Activated T-helper 2 cell treated with anti-CD3 and anti-CD28 coated beads, Interferon-gamma antibody, Interleukin-2, Interleukin-4, amounts not matched to agents 10 μg/mL and 5 μg/mL and 100 μg/mL, durations not matched to agents 14 hours and 24 hours and 36 hours (primary cell): ENCODE measurements around the gene KCNK4. TPM values are rescaled to one million over a fixed set of nuclear protein-coding genes. Genes with fewer than 3 reads are reported as not detected.
A peak's percentile ranks its signal among the peaks of the same experiment; 100 is the strongest.

Source experiments
- DNase-seq: peaks from one replicate; pipeline ENCODE4 v3.0.0; 2021; ENCODE audit warnings: low spot score
- H3K27ac Mint-ChIP-seq: one replicate; pipeline ENCODE4 v1.8.0; 2021; ENCODE audit warnings: mixed read lengths
- H3K27me3 Mint-ChIP-seq: one replicate; pipeline ENCODE4 v1.8.0; 2021; ENCODE audit warnings: low read depth, mixed read lengths
- H3K36me3 Mint-ChIP-seq: one replicate; pipeline ENCODE4 v1.8.0; 2021; ENCODE audit warnings: low read depth, mixed read lengths
- H3K4me1 Mint-ChIP-seq: one replicate; pipeline ENCODE4 v1.8.0; 2021; ENCODE audit warnings: low read depth, mixed read lengths
- H3K4me3 Mint-ChIP-seq: one replicate; pipeline ENCODE4 v1.8.0; 2021; ENCODE audit warnings: low read depth, mild to moderate bottlenecking, moderate library complexity, mixed read lengths
- H3K9me3 Mint-ChIP-seq: one replicate; pipeline ENCODE4 v1.8.0; 2021; ENCODE audit warnings: mixed read lengths
- intact Hi-C: fragments of 100-400 bp; cut with micrococcal nuclease; formaldehyde crosslinking; loops from one replicate; pipeline ENCODE4 v1.15.1; 2023
- total RNA-seq: library from RNA; stranded (reverse); gene quantifications from 2 replicates; pipeline ENCODE4 v1.2.3, GENCODE V29; 2022

Gene KCNK4
- total RNA-seq, 1 donor from 2014 or later, result not detected

DNA sequence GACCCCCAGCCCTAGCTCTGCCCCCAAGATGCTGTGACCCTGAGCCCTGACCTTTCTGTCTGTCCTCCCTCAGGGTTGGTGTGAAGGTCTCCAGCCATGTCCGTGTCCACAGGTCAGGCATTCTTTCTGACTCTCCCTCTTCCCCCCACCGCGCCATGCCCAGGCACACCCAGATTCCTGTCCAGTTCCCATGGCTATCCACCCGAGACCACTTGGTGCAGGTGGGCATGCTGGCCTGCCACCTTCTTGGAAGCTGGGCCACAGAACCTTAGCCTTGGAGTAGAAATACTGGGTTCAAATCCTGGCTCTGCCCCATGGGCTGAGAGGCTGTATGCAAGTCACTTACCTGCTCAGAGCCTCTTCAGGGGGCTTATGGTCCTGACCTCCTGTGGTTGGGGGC, 42.1 kb upstream of the KCNK4 start:
- Mint-ChIP-seq H3K4me3 (no peak overlapping the region), H3K9me3 (no peaks in the 10 kb centered on the region), H3K27ac (no peak overlapping the region), H3K4me1 (peaks cover 23% of the 10 kb centered on the region), H3K27me3 (no peaks in the 10 kb centered on the region), H3K36me3 (peaks cover 7% of the 10 kb centered on the region)
- DNase-seq, result no peak
- intact Hi-C loops, result no loop called here

DNA sequence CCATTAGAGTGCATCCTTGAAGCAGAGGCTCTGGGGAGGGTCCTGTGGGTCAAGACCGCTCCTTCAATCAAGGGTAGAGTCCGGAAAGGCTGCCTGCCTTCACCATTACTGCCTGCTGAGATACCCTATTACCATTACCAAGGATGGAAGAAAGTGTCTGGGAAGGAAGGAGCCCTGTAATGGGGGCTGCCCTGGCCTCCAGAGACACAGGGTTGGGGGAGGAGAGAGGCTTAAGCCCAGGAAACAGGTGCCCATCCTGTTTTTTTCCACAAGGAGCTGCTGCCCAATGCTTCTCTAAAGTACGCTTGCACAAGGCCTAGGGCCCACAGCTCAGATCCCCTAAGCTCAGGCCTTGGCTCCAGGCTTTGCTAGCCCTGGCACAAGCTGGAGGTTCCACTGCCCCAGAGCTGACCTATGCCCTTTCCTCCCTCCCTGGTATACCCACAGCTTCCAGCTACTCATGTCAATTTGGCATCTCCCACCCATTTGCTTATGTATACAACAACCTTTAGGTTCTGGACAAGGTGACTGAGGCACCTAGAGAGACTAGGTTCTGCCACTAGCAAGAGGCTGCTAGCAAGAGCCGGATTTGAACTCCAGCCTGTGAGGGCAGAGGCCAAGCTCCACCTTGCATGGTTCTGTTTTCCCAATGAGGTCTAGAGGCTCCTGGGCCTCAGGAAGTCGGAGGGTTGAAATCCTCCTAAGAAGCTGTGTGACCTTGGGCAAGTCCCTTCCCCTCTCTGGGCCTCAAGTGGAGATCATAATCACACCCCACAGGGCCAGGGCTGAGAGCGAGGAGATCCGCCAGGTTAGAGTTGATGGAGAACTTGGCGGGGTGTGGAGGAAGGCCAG, 41.3 kb upstream of the KCNK4 start:
- H3K27ac Mint-ChIP-seq, result peak overlapping the region; percentile 35
- H3K4me1 Mint-ChIP-seq, result peaks cover 23% of the 10 kb centered on the region
- DNase-seq, result no peak
- no peaks in the 10 kb centered on the region for H3K9me3 Mint-ChIP-seq
- peaks cover 4% of the 10 kb centered on the region for H3K36me3 Mint-ChIP-seq
- no peaks in the 10 kb centered on the region for H3K27me3 Mint-ChIP-seq
- intact Hi-C loops, result loop anchor here (2.0 kb wide), 1 partner anchor 55 kb away; the partner anchor contains the start of gene ESRRA
- H3K4me3 Mint-ChIP-seq, result peak overlapping the region; percentile 54

- H3K27ac Mint-ChIP-seq, result no peak overlapping the region
- intact Hi-C loops, result loop anchor here (1.0 to 2.0 kb wide), 2 partner anchors 19 to 54 kb away; partner anchors contain the start of gene ESRRA
- no peaks in the 10 kb centered on the region for H3K27me3 Mint-ChIP-seq
- DNase-seq, result no peak
- H3K9me3 Mint-ChIP-seq, result no peaks in the 10 kb centered on the region
- H3K36me3 Mint-ChIP-seq, result peaks cover 4% of the 10 kb centered on the region
- H3K4me1 Mint-ChIP-seq, result peaks cover 21% of the 10 kb centered on the region
- H3K4me3 Mint-ChIP-seq, result peak overlapping the region; percentile 81
Observed at GRCh38 chr11:64250415-64251015, 40.6 kb upstream of the KCNK4 start.

- intact Hi-C loops, result loop anchor here (1.0 to 2.0 kb wide), 2 partner anchors 18 to 54 kb away; partner anchors contain the start of gene ESRRA
- Mint-ChIP-seq H3K36me3 (no peaks in the 10 kb centered on the region), H3K9me3 (no peaks in the 10 kb centered on the region), H3K4me1 (peaks cover 21% of the 10 kb centered on the region), H3K4me3 (peak within 1 kb of the TSS; percentile 93), H3K27me3 (no peaks in the 10 kb centered on the region), H3K27ac (peak within 1 kb of the TSS; percentile 63)
- DNase-seq, result peak; percentile 49
Observed at GRCh38 chr11:64251016-64251752, 39.9 kb upstream of the KCNK4 start, which contains the start of gene PLCB3. TSS of gene PLCB3 (plus strand) at chr11:64251530. CDS start at chr11:64251650, 120 bp downstream.

DNA sequence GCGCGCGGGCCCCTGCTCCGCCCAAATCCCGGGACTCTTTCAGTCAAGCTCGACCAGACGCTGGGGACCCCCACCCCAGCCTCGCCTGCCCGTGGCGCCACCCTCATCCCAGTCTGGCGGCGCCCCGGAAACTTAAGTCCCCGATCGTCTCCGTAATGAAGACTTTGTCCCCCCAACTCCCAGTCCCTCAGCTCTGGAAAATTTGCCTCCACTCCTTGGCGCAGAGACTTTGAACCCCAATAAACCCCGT, 39.4 kb upstream of the KCNK4 start:
- H3K4me3 Mint-ChIP-seq, result peak overlapping the region; percentile 93
- H3K4me1 Mint-ChIP-seq, result peaks cover 21% of the 10 kb centered on the region
- DNase-seq, result no peak
- no peaks in the 10 kb centered on the region for H3K9me3 Mint-ChIP-seq
- intact Hi-C loops, result loop anchor here (1.0 to 2.0 kb wide), 2 partner anchors 18 to 53 kb away; partner anchors contain the start of gene ESRRA
- no peaks in the 10 kb centered on the region for H3K36me3 Mint-ChIP-seq
- H3K27me3 Mint-ChIP-seq, result no peaks in the 10 kb centered on the region
- H3K27ac Mint-ChIP-seq, result peak overlapping the region; percentile 63

DNA sequence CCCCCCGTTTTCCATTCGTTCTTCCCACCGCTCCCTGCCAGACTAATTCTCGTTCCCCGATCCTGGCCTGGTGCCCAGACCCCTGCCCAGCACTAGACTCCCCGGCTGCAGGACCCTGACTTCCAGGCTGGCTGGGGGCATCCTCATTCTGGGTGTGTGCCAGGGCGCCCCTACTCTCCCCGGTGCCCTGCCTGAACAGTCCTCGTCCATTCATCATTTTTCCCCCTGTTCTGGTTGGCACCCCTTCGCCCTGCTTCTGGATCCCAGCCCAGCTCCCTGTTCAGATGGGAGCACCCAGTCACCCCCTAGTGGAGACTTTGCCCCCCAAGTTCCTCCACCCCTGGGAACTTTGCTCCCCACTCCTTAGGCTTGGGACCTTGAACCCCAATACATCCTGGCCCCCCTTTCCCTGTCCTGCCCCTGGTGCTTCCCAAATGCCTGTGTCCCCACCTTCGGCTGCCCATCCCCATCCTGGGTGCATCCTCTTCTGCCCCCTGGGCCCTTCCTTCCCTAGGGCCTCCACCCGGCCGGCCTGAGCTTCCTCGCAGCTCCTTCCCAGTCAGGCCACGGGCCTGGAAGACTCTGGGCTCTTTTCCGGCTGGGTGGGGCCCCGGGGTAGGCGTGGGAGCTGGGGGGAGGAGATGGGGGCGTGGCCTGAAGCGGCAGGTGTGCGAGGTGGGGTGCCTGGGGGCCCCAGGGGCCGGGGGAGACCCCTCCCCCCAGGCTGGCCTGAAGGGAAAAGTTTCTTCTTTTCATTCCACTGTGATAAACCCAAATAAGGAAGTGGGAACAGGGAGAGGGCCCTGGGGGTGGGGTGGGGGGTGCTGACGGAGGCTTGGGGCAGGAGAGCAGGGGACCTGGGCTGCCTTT, 38.9 kb upstream of the KCNK4 start:
- H3K36me3 Mint-ChIP-seq, result no peaks in the 10 kb centered on the region
- peak overlapping the region; percentile 63 for H3K27ac Mint-ChIP-seq
- H3K4me1 Mint-ChIP-seq, result peaks cover 18% of the 10 kb centered on the region
- DNase-seq, result no peak
- intact Hi-C loops, result no loop called here
- H3K9me3 Mint-ChIP-seq, result no peaks in the 10 kb centered on the region
- peak overlapping the region; percentile 93 for H3K4me3 Mint-ChIP-seq
- no peaks in the 10 kb centered on the region for H3K27me3 Mint-ChIP-seq

DNA sequence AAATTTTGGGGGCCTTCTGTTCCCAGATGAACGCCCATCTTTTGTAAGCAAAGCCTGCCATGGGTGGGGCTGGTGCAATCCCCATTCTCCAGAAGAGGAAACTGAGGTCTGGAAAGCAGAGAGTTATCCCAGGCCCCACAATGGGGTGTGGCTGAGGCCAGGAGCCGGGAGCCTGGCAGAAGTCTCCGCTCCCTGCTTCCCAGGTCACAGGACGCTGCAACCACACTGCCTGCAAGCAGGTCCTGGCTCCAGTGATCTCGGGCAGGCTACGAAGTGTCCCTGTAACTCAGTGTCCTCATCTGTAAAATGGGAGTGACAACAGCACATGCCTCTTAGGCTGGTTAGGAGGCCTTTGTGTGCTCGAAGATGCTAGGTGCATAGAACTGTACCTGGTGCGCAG, 38.1 kb upstream of the KCNK4 start:
- peaks cover 14% of the 10 kb centered on the region for H3K4me1 Mint-ChIP-seq
- no peak overlapping the region for H3K27ac Mint-ChIP-seq
- peaks cover 6% of the 10 kb centered on the region for H3K36me3 Mint-ChIP-seq
- DNase-seq, result no peak
- intact Hi-C loops, result no loop called here
- no peaks in the 10 kb centered on the region for H3K27me3 Mint-ChIP-seq
- H3K4me3 Mint-ChIP-seq, result peak overlapping the region; percentile 39
- H3K9me3 Mint-ChIP-seq, result no peaks in the 10 kb centered on the region

DNA sequence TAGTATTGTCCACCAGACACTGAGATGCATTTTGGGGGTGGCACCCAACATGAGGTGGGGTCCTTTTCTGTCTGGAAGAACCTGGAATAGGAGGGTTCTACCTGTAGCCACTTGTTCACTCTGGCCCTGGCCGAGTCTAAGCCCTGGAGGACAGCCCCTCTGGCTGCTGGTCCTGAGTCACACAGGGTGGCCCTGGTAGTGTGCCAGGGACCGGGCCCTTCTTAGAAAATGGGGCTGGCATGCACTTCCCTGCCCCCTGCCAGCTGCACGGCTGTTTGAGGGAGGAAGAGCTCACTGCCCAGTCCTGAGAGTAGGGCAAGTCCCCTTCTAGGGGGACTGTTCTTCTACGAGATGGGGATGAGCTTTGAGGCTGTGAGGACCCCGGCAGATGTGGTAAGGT, 37.6 kb upstream of the KCNK4 start:
- Mint-ChIP-seq H3K4me3 (peak overlapping the region; percentile 39), H3K4me1 (peaks cover 14% of the 10 kb centered on the region), H3K27ac (no peak overlapping the region), H3K9me3 (no peaks in the 10 kb centered on the region), H3K27me3 (no peaks in the 10 kb centered on the region), H3K36me3 (peaks cover 6% of the 10 kb centered on the region)
- no peak for DNase-seq
- intact Hi-C loops, result no loop called here

- Mint-ChIP-seq H3K27me3 (no peaks in the 10 kb centered on the region), H3K27ac (no peak overlapping the region), H3K4me1 (peaks cover 15% of the 10 kb centered on the region), H3K9me3 (no peaks in the 10 kb centered on the region), H3K4me3 (no peak overlapping the region), H3K36me3 (peaks cover 8% of the 10 kb centered on the region)
- no peak for DNase-seq
- intact Hi-C loops, result no loop called here
Observed at GRCh38 chr11:64254326-64254725, 36.8 kb upstream of the KCNK4 start.

DNA sequence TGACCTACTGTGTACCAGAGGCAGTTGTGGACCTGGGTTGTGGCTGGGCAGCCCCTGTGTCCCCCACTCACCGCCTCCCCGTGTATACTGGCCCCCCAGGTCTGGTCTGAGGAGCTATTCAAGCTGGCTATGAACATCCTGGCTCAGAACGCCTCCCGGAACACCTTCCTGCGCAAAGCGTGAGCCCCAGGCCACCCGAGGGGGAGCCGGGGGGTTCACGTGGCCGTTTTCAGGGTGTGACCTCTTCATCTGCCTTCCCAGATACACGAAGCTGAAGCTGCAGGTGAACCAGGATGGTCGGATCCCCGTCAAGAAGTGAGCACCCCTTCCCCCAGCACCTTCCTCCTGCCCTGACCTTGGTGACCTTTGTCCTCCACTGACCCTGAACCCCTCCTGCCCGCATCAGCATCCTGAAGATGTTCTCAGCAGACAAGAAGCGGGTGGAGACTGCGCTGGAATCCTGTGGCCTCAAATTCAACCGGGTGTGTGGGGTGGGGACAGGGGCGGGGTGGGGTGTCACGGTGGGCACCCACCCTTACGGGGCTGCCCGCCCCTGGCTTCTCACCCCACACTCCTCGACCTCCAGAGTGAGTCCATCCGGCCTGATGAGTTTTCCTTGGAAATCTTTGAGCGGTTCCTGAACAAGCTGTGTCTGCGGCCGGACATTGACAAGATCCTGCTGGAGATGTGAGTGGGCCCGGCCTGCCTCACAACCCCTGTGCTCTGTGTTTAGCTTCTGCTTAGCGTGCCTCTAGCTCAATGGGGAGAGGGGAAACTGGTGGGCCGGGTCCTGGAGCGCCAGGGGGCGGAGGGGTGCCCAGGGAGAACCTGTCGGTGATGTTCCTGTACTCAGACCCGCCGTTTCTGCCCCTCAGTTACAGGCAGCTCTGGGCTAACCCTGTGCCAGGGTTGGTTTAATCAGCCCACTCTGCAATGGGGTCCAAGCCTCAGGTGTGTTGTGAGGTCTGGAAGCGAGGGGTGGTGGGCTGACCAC, 35.7 kb upstream of the KCNK4 start:
- Mint-ChIP-seq H3K27ac (no peak overlapping the region), H3K9me3 (no peaks in the 10 kb centered on the region), H3K4me3 (no peak overlapping the region), H3K4me1 (peaks cover 17% of the 10 kb centered on the region), H3K27me3 (no peaks in the 10 kb centered on the region), H3K36me3 (peaks cover 14% of the 10 kb centered on the region)
- DNase-seq, result no peak
- intact Hi-C loops, result no loop called here

DNA sequence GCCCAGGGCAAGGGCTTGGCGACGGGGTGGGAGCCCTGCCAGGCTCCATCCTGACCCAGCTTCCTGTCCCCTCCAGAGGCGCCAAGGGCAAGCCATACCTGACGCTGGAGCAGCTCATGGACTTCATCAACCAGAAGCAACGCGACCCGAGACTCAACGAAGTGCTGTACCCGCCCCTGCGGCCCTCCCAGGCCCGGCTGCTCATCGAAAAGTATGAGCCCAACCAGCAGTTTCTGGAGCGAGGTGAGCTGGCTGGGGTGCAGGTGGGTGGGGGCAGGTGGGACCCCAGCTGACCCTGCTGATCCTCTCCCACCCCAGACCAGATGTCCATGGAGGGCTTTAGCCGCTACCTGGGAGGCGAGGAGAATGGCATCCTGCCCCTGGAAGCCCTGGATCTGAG, 34.8 kb upstream of the KCNK4 start:
- H3K4me3 Mint-ChIP-seq, result no peak overlapping the region
- H3K27me3 Mint-ChIP-seq, result no peaks in the 10 kb centered on the region
- H3K9me3 Mint-ChIP-seq, result no peaks in the 10 kb centered on the region
- DNase-seq, result no peak
- no peak overlapping the region for H3K27ac Mint-ChIP-seq
- intact Hi-C loops, result no loop called here
- H3K36me3 Mint-ChIP-seq, result peaks cover 14% of the 10 kb centered on the region
- peaks cover 14% of the 10 kb centered on the region for H3K4me1 Mint-ChIP-seq
